ENCODE results near the gene AHNAK.
"Not testable (repeated sequence)": the region's sequence is repeated elsewhere in the genome, so short reads cannot be mapped to it uniquely, and the experiment has no call there.

Gene AHNAK

DNA sequence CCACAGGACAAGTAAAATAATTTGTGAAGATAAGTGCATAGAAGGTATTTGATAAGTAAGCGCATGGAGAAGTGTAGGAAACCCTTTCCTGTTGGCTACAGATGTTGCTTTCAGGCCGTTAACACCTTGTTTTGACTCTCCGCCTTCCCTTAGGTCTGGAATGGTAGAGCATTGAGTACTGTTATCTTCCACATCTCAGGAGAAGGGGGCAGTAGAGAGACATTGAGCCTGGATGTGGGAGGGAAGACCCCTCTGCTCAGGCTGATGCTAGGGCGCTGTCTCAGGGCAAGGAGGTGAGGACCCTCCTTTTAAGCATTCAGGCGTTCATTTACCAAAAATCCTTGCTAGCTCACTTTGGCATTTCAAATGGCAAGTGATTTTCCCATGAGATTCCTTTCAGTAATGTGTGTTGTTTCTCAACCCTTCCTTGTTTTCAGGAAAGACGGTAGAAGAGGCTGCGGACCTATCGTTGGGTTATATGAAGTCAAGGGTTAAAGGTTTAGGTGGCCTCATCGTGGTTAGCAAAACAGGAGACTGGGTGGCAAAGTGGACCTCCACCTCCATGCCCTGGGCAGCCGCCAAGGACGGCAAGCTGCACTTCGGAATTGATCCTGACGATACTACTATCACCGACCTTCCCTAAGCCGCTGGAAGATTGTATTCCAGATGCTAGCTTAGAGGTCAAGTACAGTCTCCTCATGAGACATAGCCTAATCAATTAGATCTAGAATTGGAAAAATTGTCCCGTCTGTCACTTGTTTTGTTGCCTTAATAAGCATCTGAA, 154.8 kb downstream of the AHNAK start:
- TF ChIP-seq, protein P1, sequence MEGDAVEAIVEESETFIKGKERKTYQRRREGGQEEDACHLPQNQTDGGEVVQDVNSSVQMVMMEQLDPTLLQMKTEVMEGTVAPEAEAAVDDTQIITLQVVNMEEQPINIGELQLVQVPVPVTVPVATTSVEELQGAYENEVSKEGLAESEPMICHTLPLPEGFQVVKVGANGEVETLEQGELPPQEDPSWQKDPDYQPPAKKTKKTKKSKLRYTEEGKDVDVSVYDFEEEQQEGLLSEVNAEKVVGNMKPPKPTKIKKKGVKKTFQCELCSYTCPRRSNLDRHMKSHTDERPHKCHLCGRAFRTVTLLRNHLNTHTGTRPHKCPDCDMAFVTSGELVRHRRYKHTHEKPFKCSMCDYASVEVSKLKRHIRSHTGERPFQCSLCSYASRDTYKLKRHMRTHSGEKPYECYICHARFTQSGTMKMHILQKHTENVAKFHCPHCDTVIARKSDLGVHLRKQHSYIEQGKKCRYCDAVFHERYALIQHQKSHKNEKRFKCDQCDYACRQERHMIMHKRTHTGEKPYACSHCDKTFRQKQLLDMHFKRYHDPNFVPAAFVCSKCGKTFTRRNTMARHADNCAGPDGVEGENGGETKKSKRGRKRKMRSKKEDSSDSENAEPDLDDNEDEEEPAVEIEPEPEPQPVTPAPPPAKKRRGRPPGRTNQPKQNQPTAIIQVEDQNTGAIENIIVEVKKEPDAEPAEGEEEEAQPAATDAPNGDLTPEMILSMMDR (IDR thresholded peaks at IDR 0.05; ENCODE audit: low read depth, low read length, missing control alignments), result peak; percentile 37
- in situ Hi-C loops (cut with HindIII; ENCODE audit: low sequenced_read_pairs), result no loop called here
- no peak for DNase-seq (ENCODE audit: low read depth)
- no peak overlapping the region for H3K4me3 ChIP-seq (ENCODE audit: low read depth, low read length)

DNA sequence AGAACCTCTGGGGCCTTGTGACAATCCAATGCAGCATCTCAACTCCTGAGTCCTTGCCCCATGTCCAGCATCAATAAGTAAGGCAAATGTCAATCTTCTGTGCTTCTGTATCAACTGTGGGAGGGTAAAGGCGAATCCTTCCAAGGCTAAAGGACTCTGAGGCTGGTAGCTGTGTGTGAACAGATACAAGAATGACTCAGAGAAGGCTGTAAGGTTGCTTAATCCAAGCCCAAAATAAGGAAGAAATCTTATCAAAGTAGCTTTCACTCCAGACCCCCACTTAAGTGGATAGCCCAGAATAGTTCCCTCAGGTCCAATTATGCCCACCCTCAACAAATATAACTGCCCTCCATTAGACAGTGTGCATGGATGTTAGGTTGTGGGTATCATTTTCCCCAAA, 155.9 kb downstream of the AHNAK start:
- no peak for DNase-seq (ENCODE audit: low read depth)
- in situ Hi-C loops (cut with HindIII; ENCODE audit: low sequenced_read_pairs), result no loop called here
- TF ChIP-seq, protein P1 (IDR thresholded peaks at IDR 0.05; ENCODE audit: low read depth, low read length, missing control alignments), result no peak
- no peak overlapping the region for H3K4me3 ChIP-seq (ENCODE audit: low read depth, low read length)

DNA sequence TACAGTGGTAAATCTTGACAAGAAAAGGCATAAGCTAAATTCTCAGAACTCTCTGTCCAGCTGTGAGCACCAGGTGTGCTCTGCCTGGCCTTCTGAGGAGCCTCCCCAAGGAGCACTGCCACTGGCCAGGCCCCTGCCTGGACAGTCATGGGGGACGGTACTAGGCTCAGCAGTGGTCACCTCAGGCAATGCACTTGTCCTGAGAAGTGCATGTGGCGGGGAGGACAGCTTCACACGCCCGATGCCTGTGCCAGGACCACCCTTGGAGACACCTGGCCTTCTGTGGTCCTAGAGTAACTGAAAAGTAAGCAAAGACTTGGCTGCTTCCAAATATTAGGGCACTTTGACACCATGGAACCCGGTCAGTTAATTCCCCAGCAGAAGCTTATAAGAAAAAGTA, 156.4 kb downstream of the AHNAK start:
- DNase-seq (ENCODE audit: low read depth), result no peak

DNA sequence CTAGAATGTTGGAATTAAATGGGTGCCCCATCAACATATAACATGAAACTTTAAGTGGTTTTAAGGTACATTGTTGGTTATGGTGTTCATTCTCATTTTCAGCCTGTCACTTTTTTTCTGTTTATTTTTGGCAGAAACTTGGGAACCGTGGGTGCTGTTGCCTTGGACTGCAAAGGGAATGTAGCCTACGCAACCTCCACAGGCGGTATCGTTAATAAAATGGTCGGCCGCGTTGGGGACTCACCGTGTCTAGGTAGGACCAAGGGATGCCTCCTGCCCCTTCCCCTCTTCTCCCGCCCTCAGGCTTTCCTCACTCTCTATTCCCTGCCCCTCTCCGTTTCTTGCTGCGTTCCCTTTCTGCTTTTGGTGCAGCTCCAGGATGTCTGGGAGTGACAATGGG, 157.6 kb downstream of the AHNAK start:
- no peak for DNase-seq (ENCODE audit: low read depth)
- TF ChIP-seq, protein P1 (IDR thresholded peaks at IDR 0.05; ENCODE audit: low read depth, low read length, missing control alignments), result no peak
- in situ Hi-C loops (cut with HindIII; ENCODE audit: low sequenced_read_pairs), result no loop called here
- no peak overlapping the region for H3K4me3 ChIP-seq (ENCODE audit: low read depth, low read length)

More for the DNA sequence above, 156.4 kb downstream of the AHNAK start:
- H3K4me3 ChIP-seq (ENCODE audit: low read depth, low read length), result no peak overlapping the region
- in situ Hi-C loops (cut with HindIII; ENCODE audit: low sequenced_read_pairs), result no loop called here
- TF ChIP-seq, protein P1 (IDR thresholded peaks at IDR 0.05; ENCODE audit: low read depth, low read length, missing control alignments), result no peak

DNA sequence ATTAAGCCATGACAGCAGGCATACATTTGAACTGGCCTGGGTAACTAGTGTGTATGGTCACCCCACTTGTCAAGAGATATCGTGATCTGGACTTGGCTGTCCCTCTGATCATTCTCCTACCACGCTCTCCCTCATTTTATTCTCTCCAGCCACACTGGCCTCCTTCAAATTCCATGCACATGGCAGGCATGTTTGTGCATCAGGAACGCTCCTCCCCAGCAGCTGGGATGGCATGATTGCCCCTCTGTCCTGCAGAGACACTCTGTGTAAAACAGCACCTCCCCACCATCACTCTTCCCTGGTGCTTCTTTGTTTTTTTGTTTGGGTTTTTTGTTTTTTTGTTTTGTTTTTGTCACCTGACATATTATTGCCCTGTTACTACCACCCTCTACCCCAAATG, 159.2 kb downstream of the AHNAK start:
- H3K4me3 ChIP-seq (ENCODE audit: low read depth, low read length), result no peak overlapping the region
- TF ChIP-seq, protein P1 (IDR thresholded peaks at IDR 0.05; ENCODE audit: low read depth, low read length, missing control alignments), result no peak
- DNase-seq (ENCODE audit: low read depth), result no peak
- in situ Hi-C loops (cut with HindIII; ENCODE audit: low sequenced_read_pairs), result no loop called here

DNA sequence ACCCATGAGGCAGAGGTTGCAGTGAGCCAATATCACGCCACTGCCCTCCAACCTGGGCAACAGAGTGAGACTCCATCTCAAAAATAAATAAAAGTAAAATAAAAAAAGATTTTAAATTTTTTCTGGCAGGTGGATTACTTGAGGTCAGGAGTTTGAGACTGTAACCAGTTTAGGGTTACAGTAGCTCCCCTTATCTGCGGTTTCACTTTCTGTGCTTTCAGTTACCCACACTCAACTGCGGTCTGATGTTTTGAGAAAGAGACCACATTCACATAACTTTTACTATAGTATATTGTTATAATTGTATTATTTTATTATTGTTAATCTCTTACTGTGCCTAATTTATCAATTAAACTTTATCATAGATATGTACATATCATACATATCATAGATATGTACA, 160.5 kb downstream of the AHNAK start:
- in situ Hi-C loops (cut with HindIII; ENCODE audit: low sequenced_read_pairs); H3K4me3 ChIP-seq (ENCODE audit: low read depth, low read length); DNase-seq (ENCODE audit: low read depth): not testable (repeated sequence)

DNA sequence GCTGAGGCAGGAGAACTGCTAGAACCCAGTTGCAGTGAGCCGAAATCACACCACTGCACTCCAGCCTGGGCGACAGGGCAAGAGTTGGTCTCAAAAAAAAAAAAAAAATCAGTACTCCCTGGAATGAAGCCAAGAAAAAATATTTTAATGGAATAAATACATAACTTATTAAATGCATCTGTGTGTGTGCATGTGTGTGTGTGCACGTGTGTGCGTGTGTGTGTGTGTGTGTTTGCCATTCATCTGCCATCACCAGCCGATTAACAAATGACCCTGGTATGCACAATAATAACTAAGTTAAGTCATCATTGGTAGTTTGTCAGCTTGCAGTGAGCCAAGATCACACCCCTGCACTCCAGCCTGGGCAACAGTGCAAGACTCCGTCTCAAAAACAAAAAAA, 162.8 kb downstream of the AHNAK start:
- in situ Hi-C loops (cut with HindIII; ENCODE audit: low sequenced_read_pairs), result no loop called here
- DNase-seq (ENCODE audit: low read depth), result no peak
- TF ChIP-seq, protein P1 (IDR thresholded peaks at IDR 0.05; ENCODE audit: low read depth, low read length, missing control alignments), result no peak
- no peak overlapping the region for H3K4me3 ChIP-seq (ENCODE audit: low read depth, low read length)
